Measurements from ENCODE around the gene LCP2.

- TF ChIP-seq CTCF (IDR thresholded peaks at IDR 0.05): no peak
- no peak for TF ChIP-seq POLR2A (IDR thresholded peaks at IDR 0.05)
Observed at GRCh38 chr5:170211575-170212334, 85.8 kb downstream of the LCP2 start.
